GM06990 (cell line): ENCODE results near the gene ERVK3-1.

Source experiments
- DNase-seq: peaks from one replicate; pipeline ENCODE4 v3.0.0-alpha.2; 2011; ENCODE audit not compliant: insufficient read length; ENCODE audit errors: extremely low read depth
- H3K27me3 ChIP-seq: replicated peaks from 2 replicates; pipeline ENCODE4 v1.6.0; 2011; ENCODE audit warnings: low read length; ENCODE audit not compliant: control insufficient read depth, insufficient read depth
- H3K36me3 ChIP-seq: 2 replicates; pipeline ENCODE4 v1.5.1; 2011; ENCODE audit warnings: low read length; ENCODE audit not compliant: control insufficient read depth, insufficient read depth
- H3K4me3 ChIP-seq: replicated peaks from 2 replicates; pipeline ENCODE4 v1.5.1; 2011; ENCODE audit warnings: low read depth, mild to moderate bottlenecking, control low read depth, low read length
- TF ChIP-seq, protein P1 (sequence below): IDR thresholded peaks from 2 replicates; pipeline ENCODE4 v1.5.1; 2011; ENCODE audit warnings: low read length, control low read depth, mild to moderate bottlenecking, inconsistent platforms; ENCODE audit not compliant: insufficient read depth, poor library complexity, severe bottlenecking

Gene ERVK3-1

GRCh38 chr19:58268344-58268743, 36.8 kb upstream of the ERVK3-1 start:
- TF ChIP-seq, protein P1, sequence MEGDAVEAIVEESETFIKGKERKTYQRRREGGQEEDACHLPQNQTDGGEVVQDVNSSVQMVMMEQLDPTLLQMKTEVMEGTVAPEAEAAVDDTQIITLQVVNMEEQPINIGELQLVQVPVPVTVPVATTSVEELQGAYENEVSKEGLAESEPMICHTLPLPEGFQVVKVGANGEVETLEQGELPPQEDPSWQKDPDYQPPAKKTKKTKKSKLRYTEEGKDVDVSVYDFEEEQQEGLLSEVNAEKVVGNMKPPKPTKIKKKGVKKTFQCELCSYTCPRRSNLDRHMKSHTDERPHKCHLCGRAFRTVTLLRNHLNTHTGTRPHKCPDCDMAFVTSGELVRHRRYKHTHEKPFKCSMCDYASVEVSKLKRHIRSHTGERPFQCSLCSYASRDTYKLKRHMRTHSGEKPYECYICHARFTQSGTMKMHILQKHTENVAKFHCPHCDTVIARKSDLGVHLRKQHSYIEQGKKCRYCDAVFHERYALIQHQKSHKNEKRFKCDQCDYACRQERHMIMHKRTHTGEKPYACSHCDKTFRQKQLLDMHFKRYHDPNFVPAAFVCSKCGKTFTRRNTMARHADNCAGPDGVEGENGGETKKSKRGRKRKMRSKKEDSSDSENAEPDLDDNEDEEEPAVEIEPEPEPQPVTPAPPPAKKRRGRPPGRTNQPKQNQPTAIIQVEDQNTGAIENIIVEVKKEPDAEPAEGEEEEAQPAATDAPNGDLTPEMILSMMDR = no peak
- H3K4me3 ChIP-seq = no peak overlapping the region
- H3K27me3 ChIP-seq = no peaks in the 10 kb centered on the region
- H3K36me3 ChIP-seq = no peaks in the 10 kb centered on the region
- DNase-seq = no peak

GRCh38 chr19:58274771-58275201, 30.4 kb upstream of the ERVK3-1 start:
- Histone ChIP-seq H3K4me3 (no peak overlapping the region), H3K36me3 (0 out of 2 replicates have a peak, but pooled peaks cover 1% of the 10 kb centered on the region), H3K27me3 (no peaks in the 10 kb centered on the region)
- TF ChIP-seq, protein P1 = no peak
- no peak for DNase-seq

DNA sequence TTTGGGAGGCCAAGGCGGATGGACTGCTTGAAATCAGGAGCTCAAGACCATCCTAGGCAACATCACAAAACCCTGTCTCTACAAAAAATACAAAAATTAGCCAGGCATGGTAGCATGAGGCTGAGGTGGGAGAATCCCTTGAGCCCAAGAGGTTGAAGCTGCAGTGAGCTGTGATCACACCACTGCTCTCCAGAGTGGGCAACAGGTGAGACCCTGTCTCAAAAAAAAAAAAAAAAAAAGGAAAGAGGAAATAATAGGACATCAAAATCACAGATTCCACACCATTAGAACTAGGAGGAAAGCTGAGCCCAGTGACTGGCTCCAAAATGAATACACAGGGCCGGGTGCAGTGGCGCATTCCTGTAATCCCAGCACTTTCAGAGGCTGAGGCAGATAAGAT, 29.6 kb upstream of the ERVK3-1 start:
- Histone ChIP-seq H3K27me3 (no peaks in the 10 kb centered on the region), H3K4me3 (no peak overlapping the region), H3K36me3 (0 out of 2 replicates have a peak, but pooled peaks cover 1% of the 10 kb centered on the region)
- TF ChIP-seq, protein P1 = no peak
- no peak for DNase-seq

GRCh38 chr19:58277197-58277596, 28.0 kb upstream of the ERVK3-1 start:
- DNase-seq = no peak
- TF ChIP-seq, protein P1 = no peak
- Histone ChIP-seq H3K4me3 (no peak overlapping the region), H3K27me3 (no peaks in the 10 kb centered on the region), H3K36me3 (peaks cover 4% of the 10 kb centered on the region)

GRCh38 chr19:58277748-58278540, 27.2 kb upstream of the ERVK3-1 start:
- H3K27me3 ChIP-seq = no peaks in the 10 kb centered on the region
- peaks cover 4% of the 10 kb centered on the region for H3K36me3 ChIP-seq
- H3K4me3 ChIP-seq = peak overlapping the region; percentile 83
- DNase-seq = no peak
- TF ChIP-seq, protein P1 = no peak
